K562 (cell line): ENCODE results near the gene MYADML2. TPM values are rescaled to one million over a fixed set of nuclear protein-coding genes. Genes with fewer than 3 reads are reported as not detected.
A peak's percentile ranks its signal among the peaks of the same experiment; 100 is the strongest.

ENCODE experiments used
- ATF1 ChIP-seq, 2 experiments: fragments of 450-650 bp in 1 of 2; IDR thresholded peaks; 2 replicates each; pipeline ENCODE4 v1.6.1; 2016; ENCODE audit warnings: missing compliant biosample characterization in 1 of 2, missing genetic modification characterization in 1 of 2
- BACH1 ChIP-seq: fragments of 200-800 bp; sonication (Bioruptor generic); IDR thresholded peaks from 2 replicates; pipeline ENCODE4 v1.6.1; 2016; ENCODE audit warnings: missing genetic modification characterization, missing compliant biosample characterization
- CBX5 ChIP-seq: IDR thresholded peaks from 2 replicates; pipeline ENCODE4 v1.6.1; 2014; ENCODE audit warnings: low read depth, borderline replicate concordance
- E2F1 ChIP-seq: sonication (generic); formaldehyde crosslinking; IDR thresholded peaks from 2 replicates; pipeline ENCODE4 v1.8.1; 2023; ENCODE audit warnings: mild to moderate bottlenecking, missing genetic modification reagents, moderate library complexity
- ETS2 ChIP-seq: IDR thresholded peaks from 2 replicates; pipeline ENCODE4 v1.6.1; 2016; ENCODE audit warnings: borderline replicate concordance, missing genetic modification characterization, mild to moderate bottlenecking, moderate library complexity, missing compliant biosample characterization; ENCODE audit not compliant: poor library complexity, severe bottlenecking
- ETV1 ChIP-seq: fragments of 450-650 bp; conservative IDR thresholded peaks from 2 replicates; pipeline ENCODE4 v1.6.1; 2016; ENCODE audit warnings: missing genetic modification characterization, control low read depth, low read depth, missing compliant biosample characterization
- GTF2A2 ChIP-seq: IDR thresholded peaks from 2 replicates; pipeline ENCODE4 v1.6.1; 2016; ENCODE audit warnings: mild to moderate bottlenecking, missing genetic modification characterization, missing compliant biosample characterization
- HMG20B ChIP-seq: fragments of 250-450 bp; sonication (Bioruptor Pico); IDR thresholded peaks from 2 replicates; pipeline ENCODE4 v1.5.0; 2021; ENCODE audit warnings: mild to moderate bottlenecking
- KDM2B ChIP-seq: fragments of 250-450 bp; sonication (Bioruptor Pico); IDR thresholded peaks from 2 replicates; pipeline ENCODE4 v1.8.0; 2021; ENCODE audit warnings: mild to moderate bottlenecking, moderate library complexity
- L3MBTL2 ChIP-seq: fragments of 450-650 bp; IDR thresholded peaks from 2 replicates; pipeline ENCODE4 v1.6.1; 2016; ENCODE audit warnings: mild to moderate bottlenecking, moderate library complexity
- MAFG ChIP-seq: fragments of 450-650 bp; conservative IDR thresholded peaks from 2 replicates; pipeline ENCODE4 v1.6.1; 2016; ENCODE audit warnings: missing genetic modification characterization, missing compliant biosample characterization
- NR0B1 ChIP-seq: fragments of 450-650 bp; IDR thresholded peaks from one replicate; pipeline ENCODE4 v1.6.1; 2018; ENCODE audit warnings: mild to moderate bottlenecking, moderate library complexity; ENCODE audit not compliant: partially characterized antibody
- OTX1 ChIP-seq: fragments of 450-650 bp; formaldehyde crosslinking; IDR thresholded peaks from 2 replicates; pipeline ENCODE4 v1.4.0; 2022; ENCODE audit warnings: mild to moderate bottlenecking
- POLR2H ChIP-seq: IDR thresholded peaks from 2 replicates; pipeline ENCODE4 v1.6.1; 2016; ENCODE audit warnings: missing genetic modification characterization, low read depth, mild to moderate bottlenecking, control low read depth, missing compliant biosample characterization, moderate library complexity
- RBM25 ChIP-seq: fragments of 200-400 bp; formaldehyde crosslinking; IDR thresholded peaks from 2 replicates; pipeline ENCODE4 v1.6.1; 2018; ENCODE audit warnings: low read length, low read depth, moderate library complexity; ENCODE audit not compliant: severe bottlenecking
- RCOR1 ChIP-seq, 2 experiments: IDR thresholded peaks; 2 replicates each; pipeline ENCODE4 v1.6.1; 2012; ENCODE audit warnings: low read depth in 2 of 2, low read length in 2 of 2, borderline replicate concordance in 1 of 2, improper control_type of control experiment in 1 of 2
- STAT5B ChIP-seq: fragments of 250-450 bp; sonication (Bioruptor Pico); IDR thresholded peaks from 2 replicates; pipeline ENCODE4 v1.8.0; 2021; ENCODE audit warnings: mild to moderate bottlenecking, inconsistent platforms
- TAL1 ChIP-seq: fragments of 450-650 bp; IDR thresholded peaks from 2 replicates; pipeline ENCODE4 v1.6.1; 2016; ENCODE audit warnings: mild to moderate bottlenecking
- TEAD1 ChIP-seq, 2 experiments: fragments of 450-650 bp in 1 of 2; sonication (generic) in 1 of 2; formaldehyde crosslinking; IDR thresholded peaks; 2 replicates each; pipeline versions ENCODE4 v1.4.0 to v1.8.0; 2020 to 2022; ENCODE audit warnings: mild to moderate bottlenecking in 2 of 2, missing genetic modification reagents in 1 of 2
- TGIF2 ChIP-seq: sonication (generic); formaldehyde crosslinking; IDR thresholded peaks from 2 replicates; pipeline ENCODE4 v1.8.1; 2022; ENCODE audit warnings: mild to moderate bottlenecking, missing genetic modification reagents, moderate library complexity
- ZBTB17 ChIP-seq: fragments of 450-650 bp; formaldehyde crosslinking; IDR thresholded peaks from 2 replicates; pipeline ENCODE4 v1.4.0; 2020; ENCODE audit warnings: mild to moderate bottlenecking
- ZBTB43 ChIP-seq: sonication (generic); formaldehyde crosslinking; IDR thresholded peaks from 2 replicates; pipeline ENCODE4 v1.8.0; 2023; ENCODE audit warnings: mild to moderate bottlenecking, missing genetic modification reagents
- ZNF311 ChIP-seq: fragments of 250-450 bp; sonication (Bioruptor Pico); IDR thresholded peaks from 2 replicates; pipeline ENCODE4 v1.4.0; 2020; ENCODE audit warnings: mild to moderate bottlenecking, moderate library complexity
- ZNF431 ChIP-seq: sonication (generic); formaldehyde crosslinking; IDR thresholded peaks from 2 replicates; pipeline ENCODE4 v1.8.0; 2022; ENCODE audit warnings: mild to moderate bottlenecking, missing genetic modification reagents
- ZNF512 ChIP-seq: IDR thresholded peaks from 2 replicates; pipeline ENCODE4 v1.6.1; 2016; ENCODE audit warnings: missing genetic modification characterization, missing compliant biosample characterization
- polyA plus RNA-seq, 8 experiments: library from polyadenylated mRNA; depleted of rRNA in 4 of 8; stranded (reverse) in 5 of 8; unstranded in 3 of 8; fragments of >200 nt; fragmentation: Nextera tagmentation in 2 of 8; fragmentation: Illumina TruSeq in 1 of 8; extraction: Ambion mirVana in 2 of 8; extraction: Trizol in 1 of 8; gene quantifications; 2 replicates each; pipeline versions ENCODE4 v1.2.1 to v1.2.3, GENCODE V29; 2011 to 2014; ENCODE audit warnings: inconsistent platforms in 1 of 8, missing spikeins in 1 of 8
- total RNA-seq, 7 experiments: library from RNA; depleted of rRNA in 6 of 7; stranded (reverse); fragments of >200 nt in 6 of 7; fragmentation: Illumina TruSeq in 2 of 7; extraction: Trizol in 2 of 7; gene quantifications; 2 replicates each; pipeline versions ENCODE4 v1.2.1 to v1.2.3, GENCODE V29; 2011 to 2021; ENCODE audit warnings: low replicate concordance in 1 of 7

Gene MYADML2
- total and polyA plus RNA-seq, 9 of the 15 experiments (the other 6 are each of a cell fraction or from before 2014, with no cell fraction given) = not detected

- TF ChIP-seq ZNF512 (no peak), L3MBTL2 (peak; percentile 95), ATF1 (CRISPR knock-in tag; IDR thresholded peaks at IDR 0.05) (no peak), ATF1 (tag; IDR thresholded peaks at IDR 0.05) (peak; percentile 83), E2F1 (CRISPR knock-in tag) (no peak), NR0B1 (no peak), ZBTB17 (no peak), OTX1 (CRISPR knock-in tag) (no peak), TGIF2 (CRISPR knock-in tag) (0 out of 2 replicates have a peak, but pooled peaks have one; percentile 26), MAFG (tag) (no peak), STAT5B (CRISPR knock-in tag) (no peak), ZNF311 (CRISPR knock-in tag) (no peak), RCOR1 (IDR thresholded peaks at IDR 0.05; ENCODE audit: borderline replicate concordance in 1 of 2, low read depth in 2 of 2, low read length in 2 of 2) (no peak), ETS2 (no peak), KDM2B (CRISPR knock-in tag) (no peak), TEAD1 (CRISPR knock-in tag; IDR thresholded peaks at IDR 0.05) (no peak), HMG20B (no peak), BACH1 (tag) (no peak), RBM25 (no peak), ZBTB43 (CRISPR knock-in tag) (no peak), ZNF431 (CRISPR knock-in tag) (no peak), GTF2A2 (tag) (no peak), ETV1 (no peak), POLR2H (tag) (no peak), CBX5 (no peak), TAL1 (no peak)
Measured at GRCh38 chr17:81922566-81923301, 24.3 kb downstream of the MYADML2 start (continued).
